HEK293 (cell line): Measurements from ENCODE around the gene SLX4.

Source experiments
- KLF1 ChIP-seq: fragments of 450-650 bp; formaldehyde crosslinking; IDR thresholded peaks from 2 replicates; pipeline ENCODE4 v1.5.1; 2016; ENCODE audit warnings: missing biosample characterization, missing genetic modification characterization
- ZNF324 ChIP-seq: fragments of 450-650 bp; formaldehyde crosslinking; IDR thresholded peaks from 2 replicates; pipeline ENCODE4 v1.5.1; 2016; ENCODE audit warnings: missing biosample characterization, missing genetic modification characterization
- TF ChIP-seq, protein P1 (sequence below): fragments of 450-650 bp; formaldehyde crosslinking; IDR thresholded peaks from 2 replicates; pipeline ENCODE4 v1.5.1; 2016; ENCODE audit warnings: missing biosample characterization, missing genetic modification characterization

DNA sequence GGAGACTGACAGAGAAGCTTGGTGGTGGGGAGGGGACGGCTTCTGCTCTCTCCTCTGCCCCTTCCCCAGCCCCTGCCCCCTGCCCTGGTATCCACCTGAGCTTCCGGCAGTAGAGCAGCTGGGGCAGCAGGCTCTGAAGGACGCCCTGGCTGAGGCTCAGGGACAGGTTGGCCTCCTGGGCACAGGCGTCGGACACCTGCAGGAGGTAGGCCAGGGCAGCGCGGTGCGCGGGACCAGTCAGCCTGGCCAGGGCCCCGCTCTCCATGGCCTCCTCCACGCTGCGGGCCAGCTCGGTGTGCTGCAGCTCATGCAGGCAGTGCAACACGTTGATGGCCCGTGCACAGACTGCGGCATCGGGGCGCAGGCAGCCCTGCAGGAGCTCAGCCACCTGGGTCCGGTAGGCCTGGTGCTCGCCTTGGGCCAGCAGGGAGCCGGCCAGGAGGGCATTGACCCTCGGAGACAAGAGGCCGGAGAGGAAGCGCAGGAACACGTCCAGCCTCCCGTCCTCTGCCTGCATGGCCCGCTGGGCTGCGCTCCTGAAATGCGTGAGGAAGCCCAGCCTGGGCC lies 48.4 kb downstream of the SLX4 start:
- TF ChIP-seq, protein P1, sequence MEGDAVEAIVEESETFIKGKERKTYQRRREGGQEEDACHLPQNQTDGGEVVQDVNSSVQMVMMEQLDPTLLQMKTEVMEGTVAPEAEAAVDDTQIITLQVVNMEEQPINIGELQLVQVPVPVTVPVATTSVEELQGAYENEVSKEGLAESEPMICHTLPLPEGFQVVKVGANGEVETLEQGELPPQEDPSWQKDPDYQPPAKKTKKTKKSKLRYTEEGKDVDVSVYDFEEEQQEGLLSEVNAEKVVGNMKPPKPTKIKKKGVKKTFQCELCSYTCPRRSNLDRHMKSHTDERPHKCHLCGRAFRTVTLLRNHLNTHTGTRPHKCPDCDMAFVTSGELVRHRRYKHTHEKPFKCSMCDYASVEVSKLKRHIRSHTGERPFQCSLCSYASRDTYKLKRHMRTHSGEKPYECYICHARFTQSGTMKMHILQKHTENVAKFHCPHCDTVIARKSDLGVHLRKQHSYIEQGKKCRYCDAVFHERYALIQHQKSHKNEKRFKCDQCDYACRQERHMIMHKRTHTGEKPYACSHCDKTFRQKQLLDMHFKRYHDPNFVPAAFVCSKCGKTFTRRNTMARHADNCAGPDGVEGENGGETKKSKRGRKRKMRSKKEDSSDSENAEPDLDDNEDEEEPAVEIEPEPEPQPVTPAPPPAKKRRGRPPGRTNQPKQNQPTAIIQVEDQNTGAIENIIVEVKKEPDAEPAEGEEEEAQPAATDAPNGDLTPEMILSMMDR = no peak
- TF ChIP-seq ZNF324 (tag by site-specific recombination) (no peak), KLF1 (tag by site-specific recombination) (no peak)
